ENCODE measurements around the gene CENPP. TPM values are rescaled to one million over a fixed set of nuclear protein-coding genes. Genes with fewer than 3 reads are reported as not detected.

Gene CENPP
- total RNA-seq, 1 donor from 2014 or later: 8.6 TPM

DNA sequence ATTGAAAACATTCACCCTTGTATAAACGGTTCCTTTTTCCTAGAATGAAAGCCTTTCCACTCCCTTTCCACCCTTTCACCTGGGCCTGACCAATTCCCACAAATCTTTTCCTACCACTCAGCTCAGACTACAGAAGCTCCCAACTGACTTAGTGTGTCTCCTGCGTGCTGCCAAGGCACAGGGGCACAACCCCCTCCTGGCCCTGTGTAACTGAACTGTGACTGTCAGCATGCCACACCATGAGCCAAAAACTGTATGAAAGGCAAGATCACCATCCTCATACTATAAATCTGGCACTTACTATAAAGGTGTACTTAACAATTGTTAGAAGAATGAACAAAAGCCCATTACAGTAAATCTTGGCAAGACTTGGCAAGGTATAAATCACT is 12.1 kb upstream of the CENPP start:
- DNase-seq: no peak

DNA sequence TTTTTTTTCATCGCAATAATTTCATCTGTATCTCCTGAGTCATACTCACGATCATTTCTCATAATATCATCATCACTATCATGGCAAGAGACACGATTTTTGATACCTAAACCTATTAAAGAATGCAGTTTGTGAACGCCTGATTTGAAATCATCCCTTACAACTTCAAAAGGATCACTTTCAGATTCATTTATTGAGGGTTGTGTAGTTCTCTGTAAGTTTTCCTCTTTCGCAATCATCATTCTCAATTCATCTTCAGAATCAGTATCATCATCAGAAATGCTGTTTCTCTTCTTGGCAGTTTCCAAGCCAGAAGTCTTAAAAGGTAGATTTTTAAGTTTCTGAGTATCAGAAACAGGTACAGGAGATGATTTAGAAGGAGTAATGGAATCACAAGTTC is 10.3 kb upstream of the CENPP start:
- DNase-seq: no peak

DNA sequence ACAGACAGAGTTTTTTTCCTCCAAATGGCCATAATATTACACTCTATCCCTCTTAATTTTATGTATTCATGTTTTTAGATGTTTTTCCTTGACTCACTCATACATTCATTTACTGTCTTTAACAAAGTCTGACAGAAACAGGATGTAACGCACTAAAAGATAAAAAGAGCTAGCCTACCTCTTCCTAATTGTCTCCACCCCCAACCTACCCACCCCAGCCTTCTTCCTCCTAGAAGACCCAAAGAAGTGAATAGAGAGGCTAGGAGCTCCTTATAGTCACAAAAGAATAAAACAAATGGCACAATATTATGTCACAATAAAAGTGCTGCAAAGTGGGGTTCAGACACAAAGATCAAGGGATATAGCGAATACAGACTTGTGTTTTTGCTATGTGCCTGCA is 1.3 kb upstream of the CENPP start:
- no peak for DNase-seq

DNA sequence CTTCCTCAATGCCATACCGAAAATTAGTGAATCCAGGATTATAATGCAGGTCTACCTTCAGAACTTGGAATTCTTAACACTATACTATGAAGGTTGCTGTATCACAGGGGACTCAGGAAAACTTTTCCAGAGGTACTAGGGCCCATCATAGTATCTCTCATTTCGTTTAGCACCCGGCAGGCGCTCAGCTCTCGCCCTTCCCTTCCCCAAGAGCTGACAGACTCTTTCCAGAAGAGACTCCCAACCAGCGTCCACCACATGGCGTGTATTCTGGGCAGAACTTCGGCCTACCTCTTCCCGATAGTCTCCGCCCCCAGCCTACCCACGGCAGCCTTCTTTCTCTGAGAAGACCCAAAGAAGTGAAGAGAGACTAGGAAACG is 874 bp upstream of the CENPP start:
- no peak for DNase-seq

DNA sequence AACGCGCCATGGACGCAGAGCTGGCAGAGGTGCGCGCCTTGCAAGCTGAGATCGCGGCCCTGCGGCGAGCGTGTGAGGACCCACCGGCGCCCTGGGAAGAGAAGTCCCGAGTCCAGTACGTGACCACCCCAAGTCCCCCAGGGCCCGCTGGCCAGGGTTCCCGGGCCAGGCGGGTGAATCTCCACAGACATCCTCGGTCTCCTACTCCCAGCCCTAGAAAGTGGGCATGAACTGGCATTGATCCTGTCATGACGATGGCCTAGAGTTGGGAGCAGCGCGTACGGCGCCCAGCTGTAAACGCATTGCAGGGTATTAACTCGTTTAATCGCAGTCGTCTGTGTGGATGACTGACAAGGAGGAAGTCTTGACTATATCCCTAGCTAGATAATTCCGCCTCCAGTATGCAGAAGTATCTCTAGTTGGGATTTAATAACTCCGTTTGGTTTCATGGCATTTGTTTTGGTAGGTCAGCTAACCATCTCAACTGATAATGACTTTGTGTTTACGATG is 293 bp downstream of the CENPP start:
- no peak for DNase-seq

DNA sequence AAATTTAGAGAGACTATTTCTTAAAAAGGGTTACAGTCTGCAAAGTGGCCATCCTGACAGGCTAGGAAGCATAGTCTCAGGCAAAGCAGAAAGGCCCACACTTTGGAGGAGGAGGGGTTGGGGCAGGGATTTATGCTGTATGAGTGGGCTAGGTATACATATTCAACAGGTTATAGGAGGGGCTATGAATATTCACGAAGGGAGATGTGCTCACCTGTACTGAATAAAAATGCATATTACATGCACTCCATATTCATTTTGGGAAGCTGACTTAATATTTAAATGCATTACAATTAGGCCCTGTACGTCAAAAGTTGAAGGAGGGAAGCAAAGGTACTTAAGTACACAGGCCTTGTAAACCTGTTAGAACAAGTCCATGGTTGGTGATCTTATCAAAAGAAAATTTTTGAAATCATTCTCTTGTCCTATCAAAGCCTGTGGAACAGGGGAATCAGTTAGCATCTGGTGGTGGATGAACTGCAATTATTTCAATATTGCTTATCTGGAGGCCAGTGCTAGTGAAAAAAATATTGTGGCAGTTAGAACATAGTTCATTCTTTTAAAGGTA is 1.6 kb downstream of the CENPP start:
- no peak for DNase-seq

DNA sequence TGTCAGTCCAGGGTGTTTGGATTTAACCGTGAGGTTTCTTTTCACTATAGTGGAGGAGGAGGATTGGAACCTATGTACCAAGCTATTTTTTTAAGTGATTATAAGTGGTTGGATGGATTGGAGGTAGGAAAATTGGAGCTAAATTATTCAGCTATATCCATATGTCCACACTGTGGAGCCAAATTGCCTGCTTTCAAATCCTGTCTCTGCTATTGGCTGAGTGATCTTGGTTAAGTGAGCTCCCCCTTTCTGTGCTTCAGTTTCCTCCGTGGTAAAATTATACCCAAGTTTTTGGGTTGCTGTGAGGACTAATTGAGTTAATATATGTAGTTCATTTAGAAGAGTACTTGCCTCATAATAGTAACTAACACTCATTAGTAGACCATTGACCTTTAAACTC is 2.5 kb downstream of the CENPP start:
- DNase-seq: no peak

DNA sequence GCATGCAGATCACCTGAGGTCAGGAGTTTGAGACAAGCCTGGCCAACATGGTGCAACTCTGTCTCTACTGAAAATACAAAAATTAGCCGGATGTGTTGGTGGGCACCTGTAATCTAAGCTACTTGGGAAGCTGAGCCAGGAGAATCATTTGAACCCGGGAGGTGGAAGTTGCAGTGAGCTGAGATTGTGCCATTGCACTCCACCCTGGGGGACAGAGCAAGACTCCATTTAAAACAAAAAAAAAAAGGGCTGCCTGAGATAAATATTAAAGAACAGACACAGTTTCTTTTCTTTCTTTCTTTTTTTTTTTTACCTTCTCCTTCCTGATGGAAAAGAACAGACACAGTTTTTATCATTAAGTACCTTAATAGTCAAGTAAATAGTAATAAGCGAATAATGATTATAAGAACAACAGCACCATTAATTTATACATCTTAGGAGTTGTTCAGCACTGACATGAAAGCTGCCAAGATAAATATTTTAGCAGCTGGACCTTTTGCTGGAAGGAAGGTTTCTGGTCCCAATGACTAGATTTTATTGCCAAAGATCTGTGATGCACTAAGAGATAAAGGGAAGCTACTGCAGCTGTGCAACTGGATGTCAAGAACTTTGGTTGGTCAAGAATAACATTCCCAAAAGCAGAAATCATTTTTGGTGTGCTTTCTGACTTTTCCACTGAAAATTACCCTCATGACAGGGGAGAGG is 7.0 kb downstream of the CENPP start:
- DNase-seq: no peak

DNA sequence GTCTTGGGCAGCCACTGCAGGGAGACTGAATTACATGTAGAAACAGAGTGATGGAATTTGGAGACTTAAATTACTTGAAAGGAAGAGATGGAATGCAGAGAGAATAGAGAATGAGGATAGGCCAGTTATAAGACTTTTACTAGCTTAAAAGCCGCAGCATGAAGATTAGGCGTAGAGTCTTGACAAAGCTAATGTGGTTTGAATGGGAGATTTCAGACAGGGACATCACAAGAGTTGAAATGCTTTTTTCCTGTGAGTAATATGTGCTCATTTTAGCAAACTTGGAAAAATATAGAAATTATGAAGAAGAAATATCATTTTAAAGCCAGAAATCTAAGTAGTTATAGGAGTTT is 7.5 kb downstream of the CENPP start:
- no peak for DNase-seq

DNA sequence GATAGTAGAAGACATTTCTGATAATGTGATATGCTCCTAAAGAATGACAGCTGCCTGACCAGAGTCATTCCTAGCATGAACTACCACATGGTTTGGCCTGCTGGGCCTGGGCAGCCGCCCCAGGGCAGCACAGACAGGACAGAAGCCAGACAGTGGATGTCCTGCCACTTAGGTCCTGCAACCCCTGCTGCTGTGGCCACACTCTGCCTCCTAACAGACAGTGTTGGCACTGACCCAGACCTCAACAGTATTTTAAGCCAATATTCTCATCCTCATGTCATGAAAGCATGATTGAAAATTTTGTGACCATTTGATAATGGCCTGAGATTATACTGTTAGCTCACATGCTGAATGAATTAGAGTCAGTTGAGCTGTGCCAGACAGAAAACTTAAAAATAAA is 15.8 kb downstream of the CENPP start:
- DNase-seq: no peak

DNA sequence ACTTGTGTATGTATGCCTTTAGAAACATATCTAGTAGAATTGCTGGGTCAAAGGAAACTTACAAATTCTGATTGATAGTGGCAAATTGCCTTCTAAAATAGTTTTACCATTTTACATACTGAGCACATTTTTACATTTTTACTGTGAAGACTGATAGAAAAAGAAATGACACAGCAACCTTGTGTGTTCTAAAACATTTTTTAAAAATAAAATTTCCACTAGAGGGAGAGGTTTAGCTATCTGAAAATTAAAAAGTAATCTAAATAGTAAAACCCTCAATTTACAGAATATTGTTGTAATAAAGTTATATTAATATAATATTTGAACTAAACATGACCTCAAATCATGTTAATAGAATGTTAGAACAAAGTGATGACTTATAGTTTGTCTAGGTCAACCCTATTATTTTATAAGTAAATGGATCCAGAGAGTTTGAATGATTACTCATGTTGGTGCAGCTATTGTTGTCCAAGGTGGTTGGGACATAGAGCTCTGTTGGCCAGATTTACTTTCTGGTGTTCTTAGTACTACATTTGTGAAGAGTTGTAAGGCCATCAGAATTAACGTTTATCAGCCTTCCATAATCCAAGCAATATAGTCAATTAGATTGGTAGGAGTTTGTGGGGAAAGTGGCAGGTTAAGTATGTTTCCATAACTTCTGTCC is 17.2 kb downstream of the CENPP start:
- DNase-seq: no peak

DNA sequence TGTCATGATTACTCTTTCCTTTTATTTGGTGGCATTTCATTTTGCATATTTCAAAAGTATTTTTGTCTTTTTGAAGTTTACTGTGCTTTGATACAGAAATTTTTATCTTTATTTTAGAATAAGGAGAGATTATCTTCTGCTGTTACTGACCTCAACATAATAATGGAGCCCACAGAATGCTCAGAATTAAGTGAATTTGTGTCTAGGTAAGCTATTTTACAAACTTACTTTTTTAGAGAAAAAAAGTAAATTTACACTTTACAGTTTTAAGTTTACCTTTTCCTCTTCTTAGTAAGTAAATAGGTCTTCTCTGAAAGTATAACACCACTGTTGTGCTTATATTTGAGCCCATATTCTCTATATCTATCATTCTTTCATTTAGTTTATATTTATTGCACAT is 19.8 kb downstream of the CENPP start:
- DNase-seq: no peak

DNA sequence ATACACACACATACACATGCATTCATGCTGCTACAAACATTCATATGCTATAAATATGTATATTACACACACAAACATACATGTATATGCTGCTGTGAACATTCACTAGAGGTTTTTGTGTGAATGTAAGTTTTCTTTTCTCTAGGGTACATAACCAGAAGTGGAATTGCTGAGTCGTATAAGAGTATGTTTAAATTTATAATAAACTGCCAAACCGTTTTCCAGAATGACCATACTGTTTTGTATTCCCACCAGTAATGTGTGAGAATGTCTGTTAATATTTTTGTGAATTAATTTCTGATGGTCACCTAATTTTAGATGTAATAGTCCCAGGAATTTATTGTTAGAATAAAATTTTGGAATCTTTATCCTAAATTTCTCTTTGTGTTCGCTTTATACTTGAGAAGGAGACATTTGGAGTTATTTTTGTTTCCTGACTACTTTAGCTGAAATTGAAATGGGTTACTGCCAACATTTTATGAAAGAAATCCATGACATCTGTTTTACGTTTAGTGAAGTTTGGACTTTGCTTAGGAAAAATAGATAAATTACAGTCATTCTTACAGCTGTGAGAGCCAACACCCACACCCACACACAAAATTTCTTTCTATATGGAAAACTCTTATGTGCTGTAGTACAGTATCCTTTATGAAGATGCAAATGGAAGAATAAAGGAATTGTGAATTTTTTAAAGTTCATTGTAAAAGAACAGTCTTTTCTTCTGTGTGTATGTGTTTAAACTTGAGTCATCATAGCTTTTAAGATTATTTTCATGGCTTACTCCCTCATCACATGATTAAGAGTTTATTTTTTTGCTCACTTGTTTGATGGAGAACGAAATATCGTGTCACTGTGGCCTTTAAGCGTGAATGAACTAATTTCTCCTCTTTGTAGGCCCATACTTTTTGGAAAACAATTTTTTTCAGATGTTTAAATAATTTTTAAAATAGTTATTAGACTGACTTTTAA is 24.3 kb downstream of the CENPP start:
- no peak for DNase-seq

DNA sequence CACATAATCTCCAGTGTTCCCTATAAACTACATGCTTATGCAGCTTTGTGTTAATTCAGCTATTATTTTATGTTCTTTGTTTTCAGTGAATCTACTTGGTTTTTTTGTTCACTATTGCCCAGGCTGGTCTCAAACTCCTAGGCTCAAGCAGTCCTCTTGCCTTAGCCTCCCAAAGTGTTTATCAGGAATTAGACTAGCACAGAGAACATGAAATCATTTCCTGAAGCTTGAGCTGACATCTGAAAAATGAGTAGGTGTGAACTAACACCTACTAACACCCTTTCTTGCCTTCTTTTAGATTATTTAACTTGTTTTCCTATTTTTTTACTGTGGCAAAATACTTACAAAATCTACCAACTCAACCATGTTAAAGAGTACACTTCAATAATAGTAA is 25.0 kb downstream of the CENPP start:
- no peak for DNase-seq

DNA sequence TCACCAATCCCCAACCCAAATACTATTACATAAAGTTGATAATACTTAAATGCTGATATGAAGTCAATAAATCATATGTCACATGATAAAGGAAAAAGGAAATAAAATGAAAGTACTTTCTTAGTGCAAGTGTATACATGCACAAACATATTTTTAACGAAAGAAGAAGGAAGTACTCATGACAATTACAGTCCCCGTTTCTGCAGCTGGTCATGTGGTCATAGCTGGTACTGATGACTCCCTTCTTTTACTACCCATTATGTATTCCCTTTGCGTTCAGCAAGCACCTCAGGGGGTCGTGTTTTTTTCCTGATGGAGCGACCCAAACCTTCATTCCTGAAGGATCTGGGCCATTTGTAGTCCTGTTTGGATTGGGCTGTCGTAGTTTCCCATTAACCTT is 27.3 kb downstream of the CENPP start:
- no peak for DNase-seq

DNA sequence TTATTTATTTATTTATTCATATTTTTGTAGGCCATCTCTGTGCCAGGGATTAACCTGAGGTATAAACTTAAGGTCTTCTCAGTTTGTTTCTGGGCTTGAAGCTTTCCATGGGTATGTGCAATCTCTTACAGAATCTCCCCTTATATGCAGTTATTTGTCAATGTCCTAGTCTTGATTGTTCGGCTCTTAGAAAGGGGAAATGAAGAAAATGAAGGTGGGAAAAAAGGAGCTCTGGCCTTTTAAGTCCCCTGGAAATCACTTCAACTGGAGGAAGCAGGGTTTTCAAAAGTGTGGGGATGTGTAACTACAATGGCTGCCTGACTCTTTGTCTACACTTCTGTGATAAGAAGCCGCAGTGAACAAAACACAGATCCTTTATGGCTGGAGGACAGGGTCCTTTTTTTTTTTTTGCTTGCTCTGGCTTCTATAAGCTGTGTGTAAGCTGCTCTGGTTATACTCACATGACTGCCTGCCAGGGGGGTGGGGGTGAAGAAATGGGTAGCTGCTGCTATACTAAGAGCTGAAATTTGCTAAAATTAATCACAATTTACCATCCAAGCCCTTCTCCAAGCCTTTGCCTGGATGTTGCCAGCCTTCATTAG is 33.7 kb downstream of the CENPP start:
- DNase-seq: no peak

DNA sequence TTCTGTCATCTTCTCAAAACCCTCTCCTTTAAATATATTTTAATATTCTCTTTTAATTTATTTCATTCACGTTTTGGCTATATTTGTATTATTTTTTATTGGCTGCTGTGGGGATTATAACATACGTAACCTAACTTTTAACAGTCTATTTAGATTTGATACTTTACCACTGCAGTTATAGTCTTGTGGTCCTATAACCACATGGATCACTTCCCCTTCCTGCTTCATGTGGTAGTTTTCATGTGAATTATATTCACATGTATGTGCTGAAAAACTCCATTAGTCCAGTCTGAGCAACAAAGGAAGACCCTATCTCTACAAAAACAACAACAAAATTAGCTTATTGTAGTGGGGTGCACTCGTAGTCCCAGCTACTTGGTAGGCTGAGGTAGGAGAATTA is 34.3 kb downstream of the CENPP start:
- DNase-seq: no peak

DNA sequence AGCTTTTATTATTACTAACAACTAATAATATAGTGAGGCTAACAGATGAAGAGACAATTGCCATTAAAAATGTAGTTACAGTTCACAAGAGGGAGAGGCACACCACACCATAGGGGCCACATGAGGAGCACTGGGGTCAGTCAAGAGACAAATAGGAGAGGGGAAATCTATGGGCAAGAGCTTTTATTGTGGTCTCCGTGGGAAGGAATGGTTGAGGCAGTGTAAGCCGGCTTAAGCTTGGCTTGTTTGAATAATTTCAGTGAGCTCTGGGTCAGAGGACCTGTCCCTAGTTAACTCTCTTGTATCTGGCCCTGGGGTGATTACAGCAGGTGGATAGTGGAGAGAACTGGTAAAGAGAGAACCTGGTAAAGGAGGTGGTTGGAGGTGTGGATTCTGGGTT is 43.3 kb downstream of the CENPP start:
- DNase-seq: no peak

DNA sequence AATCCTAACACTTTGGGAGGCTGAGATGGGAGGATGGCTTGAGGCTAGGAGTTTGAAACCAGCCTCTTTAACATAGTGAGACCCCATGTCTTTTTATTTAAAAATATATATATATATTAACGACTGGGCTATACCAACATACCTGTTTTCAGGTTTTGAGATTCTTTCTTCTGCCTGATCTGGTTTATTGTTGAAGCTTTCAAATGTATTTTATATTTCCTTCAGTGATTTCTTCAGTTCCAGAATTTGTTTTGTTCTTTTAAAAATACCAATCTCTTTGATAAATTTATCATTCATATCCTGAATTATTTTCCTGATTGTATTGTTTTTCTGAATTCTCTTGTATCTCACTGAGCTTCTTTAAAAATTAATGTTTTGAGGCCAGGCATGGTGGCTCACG is 47.4 kb downstream of the CENPP start:
- no peak for DNase-seq

DNA sequence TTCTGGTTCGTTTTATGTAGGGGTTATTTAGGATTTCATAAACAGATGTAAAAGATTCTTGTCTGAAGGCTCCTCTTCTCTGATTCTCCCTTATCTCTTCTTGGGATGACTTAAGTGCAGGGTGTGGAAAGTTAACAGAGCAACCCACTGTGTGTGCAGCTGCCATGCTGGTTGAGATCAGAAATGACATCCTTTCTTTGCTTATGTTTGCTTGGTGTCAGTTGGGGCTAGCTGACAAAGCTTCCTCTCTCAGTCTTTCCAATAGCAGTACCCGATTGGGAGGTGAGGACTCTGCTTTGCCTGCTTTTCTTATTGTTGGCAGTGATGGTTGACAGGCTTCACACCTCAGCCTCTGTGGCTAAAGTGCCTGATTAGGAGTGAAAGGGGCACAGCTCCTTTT is 52.1 kb downstream of the CENPP start:
- no peak for DNase-seq

DNA sequence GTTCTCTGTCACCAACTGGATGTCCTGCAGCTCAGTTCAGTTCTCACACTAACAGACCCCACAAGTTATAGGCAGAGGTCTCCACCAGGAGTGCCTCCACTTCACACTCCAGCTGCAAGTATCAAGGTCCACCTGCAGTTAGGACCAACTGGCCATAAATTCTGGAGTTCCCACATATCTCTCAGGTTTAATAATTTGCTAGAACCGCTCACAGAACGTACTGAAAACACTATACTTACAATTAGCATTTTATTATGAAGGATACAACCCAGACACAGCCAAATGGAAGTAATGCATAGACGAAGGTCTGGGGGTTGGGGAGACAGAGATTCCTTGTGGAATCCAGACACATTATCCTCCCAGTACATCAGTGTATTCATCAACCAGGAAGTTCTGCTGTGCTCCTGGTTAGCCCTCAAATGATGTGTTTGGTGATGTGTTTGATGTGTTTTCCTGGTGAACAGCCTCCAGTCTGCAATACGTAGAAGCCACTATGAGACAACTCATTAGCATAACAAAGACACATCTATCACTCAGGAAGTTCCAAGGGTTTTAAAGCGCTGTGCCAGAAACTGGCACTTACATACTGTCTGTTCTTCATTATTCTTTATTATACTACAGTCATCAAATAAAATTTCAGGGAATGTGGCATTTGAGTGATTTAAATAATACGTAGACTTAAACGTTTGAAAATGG is 53.3 kb downstream of the CENPP start:
- DNase-seq: no peak

DNA sequence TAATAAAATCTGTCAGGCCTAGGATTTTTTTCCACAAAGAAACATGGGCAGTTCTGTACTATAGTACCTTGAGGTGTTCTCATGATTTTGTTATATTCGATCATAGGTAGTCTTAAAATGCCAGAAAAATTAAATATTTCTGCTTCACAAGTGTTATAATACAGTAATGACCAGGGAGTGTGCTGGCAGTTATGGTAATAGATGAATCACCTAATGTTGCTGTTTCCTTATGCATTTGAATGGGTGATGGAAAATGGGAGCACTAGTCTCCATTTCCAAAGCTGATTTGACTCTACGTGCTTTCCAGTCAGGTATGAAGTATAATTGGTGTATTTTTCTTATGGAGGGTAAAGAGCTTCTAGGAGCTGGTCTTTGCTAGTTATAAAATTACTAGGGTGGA is 54.9 kb downstream of the CENPP start:
- no peak for DNase-seq

All from occipital lobe (tissue), 2 donors.